Memory B cell (primary cell): ENCODE data around the gene CPNE5.
A peak's percentile ranks its signal among the peaks of the same experiment; 100 is the strongest.

Source experiments
- ATAC-seq: fragments of 150-1000 bp; cut with Tn5 transposase; 2 replicates; pipeline ENCODE4 v1.10.0; 2021; ENCODE audit warnings: low read depth, mild to moderate bottlenecking, moderate library complexity
- DNase-seq, 2 donors: peaks; one replicate each; pipeline ENCODE4 v3.0.0; 2022; ENCODE audit warnings: low spot score in 2 of 2
- H3K27ac Mint-ChIP-seq: one replicate; pipeline ENCODE4 v1.8.0; 2022; ENCODE audit warnings: mild to moderate bottlenecking, moderate library complexity, mixed read lengths
- H3K27me3 Mint-ChIP-seq: one replicate; pipeline ENCODE4 v1.8.0; 2022; ENCODE audit warnings: mixed read lengths
- H3K36me3 Mint-ChIP-seq: one replicate; pipeline ENCODE4 v1.8.0; 2022; ENCODE audit warnings: mild to moderate bottlenecking, mixed read lengths
- H3K4me1 Mint-ChIP-seq: one replicate; pipeline ENCODE4 v1.8.0; 2022; ENCODE audit warnings: mixed read lengths
- H3K4me3 Mint-ChIP-seq: one replicate; pipeline ENCODE4 v1.8.0; 2022; ENCODE audit warnings: mild to moderate bottlenecking, moderate library complexity, mixed read lengths
- H3K9me3 Mint-ChIP-seq: one replicate; pipeline ENCODE4 v1.8.0; 2022; ENCODE audit warnings: mixed read lengths

Gene CPNE5

DNA sequence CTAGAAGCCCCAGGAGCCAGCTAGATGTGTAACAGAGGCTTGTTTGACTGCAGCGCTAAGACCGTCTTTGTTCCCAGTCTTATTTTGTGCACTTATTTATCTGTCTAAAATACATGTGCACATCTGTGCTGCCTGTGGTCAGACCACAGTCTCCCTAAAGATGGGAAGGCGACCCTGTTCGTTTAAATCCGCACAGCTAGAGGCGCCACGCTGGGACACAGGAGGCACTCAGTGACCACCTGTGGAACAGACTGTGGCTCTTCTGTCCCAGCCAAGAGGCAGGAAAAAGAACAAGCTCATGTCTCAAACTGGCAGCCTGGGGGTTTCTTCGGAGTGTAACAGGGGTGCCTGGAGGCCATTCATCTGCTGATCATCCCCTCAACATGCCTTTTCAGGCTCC, 66.8 kb downstream of the CPNE5 start:
- H3K4me3 Mint-ChIP-seq = no peak overlapping the region
- peaks cover 14% of the 10 kb centered on the region for H3K27me3 Mint-ChIP-seq
- no peaks in the 10 kb centered on the region for H3K9me3 Mint-ChIP-seq
- ATAC-seq (no peak), DNase-seq (no peak)
- H3K36me3 Mint-ChIP-seq = no peaks in the 10 kb centered on the region
- peaks cover 16% of the 10 kb centered on the region for H3K4me1 Mint-ChIP-seq
- H3K27ac Mint-ChIP-seq = no peak overlapping the region

DNA sequence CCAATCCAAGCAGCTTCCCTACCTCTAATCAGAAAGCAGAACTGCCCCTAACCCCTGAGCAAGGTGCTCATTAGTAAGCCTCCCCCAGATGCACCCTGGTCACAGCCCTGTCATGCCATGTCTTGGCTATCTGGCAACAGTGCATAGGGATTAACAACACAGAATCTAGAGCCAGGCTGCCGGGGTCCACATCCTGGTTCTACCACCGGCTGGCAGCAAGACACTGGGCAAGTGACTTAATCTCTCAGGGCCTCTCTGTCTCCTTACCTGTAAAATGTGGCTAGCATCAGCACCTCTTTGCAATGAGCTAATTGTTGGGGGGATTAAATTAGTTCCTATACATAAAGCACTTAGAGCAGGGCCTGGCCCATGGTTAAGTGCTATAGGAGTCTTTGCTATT, 68.1 kb downstream of the CPNE5 start:
- ATAC-seq (no peak), DNase-seq (no peak)
- H3K36me3 Mint-ChIP-seq = no peaks in the 10 kb centered on the region
- no peak overlapping the region for H3K4me3 Mint-ChIP-seq
- H3K27ac Mint-ChIP-seq = no peak overlapping the region
- H3K9me3 Mint-ChIP-seq = no peaks in the 10 kb centered on the region
- peaks cover 8% of the 10 kb centered on the region for H3K27me3 Mint-ChIP-seq
- peaks cover 18% of the 10 kb centered on the region for H3K4me1 Mint-ChIP-seq

DNA sequence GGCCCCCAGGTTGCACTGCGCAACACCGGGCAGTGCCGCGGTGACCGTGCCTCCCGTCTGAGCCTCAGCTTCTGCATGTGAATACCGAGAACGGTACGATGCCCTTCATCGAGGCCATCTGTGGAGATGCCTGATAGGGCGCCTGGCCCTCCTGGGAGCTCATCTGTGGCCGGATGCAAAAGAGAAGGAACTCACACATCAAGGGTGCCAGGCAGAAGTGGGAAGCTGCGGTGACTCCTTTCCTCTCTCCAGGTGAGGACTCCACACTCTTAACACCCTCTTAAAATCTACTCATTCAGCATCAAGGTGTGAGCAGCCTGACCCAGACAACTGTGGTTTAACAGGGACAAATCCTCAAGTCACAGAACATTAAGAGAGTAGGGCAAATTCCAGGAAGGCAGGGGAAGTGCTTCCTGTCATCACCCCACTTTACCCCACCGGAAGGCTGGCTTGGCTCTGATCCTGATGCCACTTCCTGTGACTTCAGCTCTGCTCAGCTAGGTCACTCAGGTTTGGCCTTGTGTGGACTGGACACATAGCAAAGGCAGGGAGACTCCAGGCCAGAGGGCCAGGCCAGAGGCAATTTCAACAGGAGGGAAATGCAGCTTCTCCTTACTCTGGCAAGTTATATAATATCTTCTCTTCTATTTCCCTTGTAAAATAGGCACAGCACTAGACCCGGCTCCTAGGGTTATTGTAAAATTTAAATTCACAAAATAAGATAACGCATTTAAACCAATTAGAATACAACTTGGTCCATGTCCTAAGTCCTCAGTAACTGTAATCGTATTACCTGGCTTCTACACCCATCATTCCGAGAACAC, 69.4 kb downstream of the CPNE5 start:
- Mint-ChIP-seq H3K36me3 (no peaks in the 10 kb centered on the region), H3K4me3 (no peak overlapping the region), H3K27me3 (peaks cover 6% of the 10 kb centered on the region), H3K27ac (no peak overlapping the region), H3K9me3 (no peaks in the 10 kb centered on the region), H3K4me1 (peaks cover 24% of the 10 kb centered on the region)
- no peak for ATAC-seq
- DNase-seq = no peak

DNA sequence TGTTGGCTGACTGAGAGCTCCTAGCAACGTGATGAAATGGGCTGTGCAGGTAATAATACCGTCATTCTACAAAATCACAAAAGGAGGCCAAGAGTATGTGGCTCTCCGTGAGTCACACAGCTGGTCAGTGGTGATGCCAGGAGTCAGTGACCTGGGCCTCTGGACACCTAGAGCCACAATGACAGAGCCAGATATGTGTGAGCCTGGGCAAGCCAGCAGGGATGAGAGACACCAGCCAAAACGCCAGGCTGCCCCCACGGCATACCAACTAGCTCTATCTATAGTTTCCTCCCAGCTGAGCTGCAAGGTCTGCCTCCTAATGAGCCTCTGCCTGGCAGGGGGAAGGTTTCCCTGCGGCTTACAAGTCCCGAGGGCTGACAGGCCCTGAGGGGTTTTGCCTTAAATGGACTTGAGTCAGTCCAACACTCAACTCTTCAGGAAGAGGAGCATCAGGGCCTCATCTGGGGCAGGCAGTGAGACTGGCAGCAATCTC, 70.0 kb downstream of the CPNE5 start:
- H3K9me3 Mint-ChIP-seq = no peaks in the 10 kb centered on the region

DNA sequence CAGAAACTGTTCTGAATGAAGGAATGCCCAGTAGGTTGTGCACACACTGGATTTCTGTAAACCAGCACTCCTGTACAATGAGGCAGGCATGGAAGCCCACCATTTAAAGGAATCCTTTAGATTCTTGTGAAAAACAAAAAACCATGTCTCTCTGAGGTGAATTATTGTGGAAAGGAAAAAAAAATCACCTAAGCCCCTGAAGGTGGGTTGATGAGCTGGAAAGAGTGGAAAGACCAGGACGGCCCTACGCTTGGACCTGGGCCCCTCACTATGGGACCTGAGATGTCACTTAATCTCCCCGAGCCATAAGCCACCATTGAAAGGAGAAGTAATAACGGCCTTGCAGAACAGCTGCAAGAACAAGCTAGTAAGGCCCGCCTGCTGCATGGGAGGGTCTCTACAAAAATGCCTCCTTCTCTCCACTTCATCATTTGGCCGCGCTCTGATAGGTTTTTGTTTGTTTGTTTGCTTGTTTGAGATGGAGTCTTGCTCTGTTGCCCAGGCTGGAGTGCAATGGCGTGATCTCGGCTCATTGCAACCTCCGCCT, 72.8 kb downstream of the CPNE5 start:
- Mint-ChIP-seq H3K27me3 (no peaks in the 10 kb centered on the region), H3K4me3 (no peak overlapping the region), H3K27ac (no peak overlapping the region), H3K9me3 (no peaks in the 10 kb centered on the region), H3K36me3 (no peaks in the 10 kb centered on the region), H3K4me1 (peaks cover 24% of the 10 kb centered on the region)
- ATAC-seq (peak; percentile 19), DNase-seq (no peak)

More for the DNA sequence above, 70.0 kb downstream of the CPNE5 start:
- Mint-ChIP-seq H3K27ac (no peak overlapping the region), H3K36me3 (no peaks in the 10 kb centered on the region), H3K4me1 (peaks cover 24% of the 10 kb centered on the region), H3K4me3 (no peak overlapping the region), H3K27me3 (peaks cover 3% of the 10 kb centered on the region)
- no peak for DNase-seq
- ATAC-seq = no peak

DNA sequence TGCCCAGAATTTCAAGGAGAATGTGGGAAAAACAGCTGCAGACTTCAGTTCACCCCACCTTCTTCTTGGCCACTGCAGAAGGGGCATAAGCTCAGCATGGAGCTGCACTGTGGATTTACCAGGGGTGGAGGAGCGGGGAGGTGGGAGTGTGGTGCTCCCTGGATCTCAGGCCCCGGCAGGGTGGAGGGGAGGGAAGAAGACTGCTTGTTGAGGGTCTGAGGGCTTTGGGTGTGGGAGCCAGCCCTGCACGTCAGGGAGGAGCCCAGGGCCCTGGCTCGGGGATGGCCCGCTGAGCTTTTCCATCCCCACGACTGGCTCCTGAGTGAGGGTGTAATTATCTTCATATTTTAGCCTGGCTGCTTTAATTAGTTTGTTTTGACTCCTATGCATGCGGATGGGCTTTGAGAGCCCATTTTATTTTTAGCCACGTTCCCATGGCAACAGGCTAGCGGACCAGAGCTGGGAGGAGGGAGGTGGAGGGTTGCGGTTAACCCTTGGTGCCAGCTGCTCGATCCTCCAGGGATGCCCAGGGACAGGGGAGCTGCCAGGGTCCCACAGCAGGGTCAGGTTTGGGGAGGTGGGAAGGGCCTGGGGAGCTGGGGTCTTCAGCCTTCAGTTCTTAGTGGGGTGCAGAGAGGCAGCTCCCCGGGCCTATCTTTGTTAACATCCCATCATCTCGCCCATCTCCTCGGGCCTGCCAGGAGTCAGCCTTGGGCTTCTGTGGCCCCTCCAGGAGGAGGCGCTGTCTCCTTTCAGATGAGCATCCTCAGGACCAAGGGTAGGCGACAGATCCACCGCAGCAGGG, 73.4 kb downstream of the CPNE5 start:
- DNase-seq (peak; percentile 74 to 79), ATAC-seq (peak; percentile 96)
- Mint-ChIP-seq H3K27ac (no peak overlapping the region), H3K9me3 (no peaks in the 10 kb centered on the region), H3K4me1 (peaks cover 22% of the 10 kb centered on the region), H3K4me3 (no peak overlapping the region), H3K36me3 (no peaks in the 10 kb centered on the region), H3K27me3 (no peaks in the 10 kb centered on the region)

DNA sequence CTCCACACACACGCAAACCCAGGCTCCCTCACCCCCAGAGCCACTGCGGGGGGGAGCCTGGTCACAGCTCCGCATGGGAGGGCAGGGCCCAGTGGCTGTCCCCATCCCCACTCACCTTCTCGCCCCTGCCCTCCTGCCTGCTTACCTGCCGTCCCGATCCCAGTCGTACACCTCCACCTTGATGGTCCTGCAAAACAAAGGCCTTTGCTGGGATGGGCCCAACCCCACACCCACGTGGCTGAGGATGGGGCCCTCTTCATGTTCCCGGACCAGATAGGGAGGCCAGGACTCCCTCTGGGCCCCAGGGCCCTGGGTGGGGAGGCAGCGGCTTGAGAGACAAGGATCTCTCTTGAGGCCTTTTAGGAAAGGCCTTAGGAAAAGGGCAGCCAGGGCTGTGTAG, 74.1 kb downstream of the CPNE5 start:
- ATAC-seq (no peak), DNase-seq (no peak)
- H3K27me3 Mint-ChIP-seq = no peaks in the 10 kb centered on the region
- H3K36me3 Mint-ChIP-seq = no peaks in the 10 kb centered on the region
- no peak overlapping the region for H3K27ac Mint-ChIP-seq
- no peak overlapping the region for H3K4me3 Mint-ChIP-seq
- peaks cover 22% of the 10 kb centered on the region for H3K4me1 Mint-ChIP-seq
- no peaks in the 10 kb centered on the region for H3K9me3 Mint-ChIP-seq

DNA sequence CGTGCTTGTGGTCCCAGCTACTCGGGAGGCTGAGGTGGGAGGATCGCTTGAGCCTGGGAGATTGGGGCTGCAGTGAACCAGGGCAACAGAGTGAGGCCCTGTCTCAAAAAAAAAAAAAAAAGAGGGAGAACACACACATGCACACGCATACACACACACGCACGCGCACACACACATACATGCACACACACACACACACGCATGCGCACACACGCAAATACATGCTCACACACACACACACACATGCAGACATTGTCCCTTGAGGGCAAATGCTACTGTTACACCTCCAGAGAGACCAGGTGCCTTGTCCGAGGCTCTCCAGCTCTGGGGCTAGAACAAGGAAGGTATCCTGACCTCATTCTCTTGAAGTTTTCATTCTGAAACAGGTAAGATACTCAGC, 77.1 kb downstream of the CPNE5 start:
- Mint-ChIP-seq H3K27ac (peak overlapping the region; percentile 53), H3K4me3 (no peak overlapping the region), H3K4me1 (peaks cover 23% of the 10 kb centered on the region), H3K9me3 (no peaks in the 10 kb centered on the region), H3K27me3 (no peaks in the 10 kb centered on the region), H3K36me3 (no peaks in the 10 kb centered on the region)
- DNase-seq (no peak), ATAC-seq (no peak)

DNA sequence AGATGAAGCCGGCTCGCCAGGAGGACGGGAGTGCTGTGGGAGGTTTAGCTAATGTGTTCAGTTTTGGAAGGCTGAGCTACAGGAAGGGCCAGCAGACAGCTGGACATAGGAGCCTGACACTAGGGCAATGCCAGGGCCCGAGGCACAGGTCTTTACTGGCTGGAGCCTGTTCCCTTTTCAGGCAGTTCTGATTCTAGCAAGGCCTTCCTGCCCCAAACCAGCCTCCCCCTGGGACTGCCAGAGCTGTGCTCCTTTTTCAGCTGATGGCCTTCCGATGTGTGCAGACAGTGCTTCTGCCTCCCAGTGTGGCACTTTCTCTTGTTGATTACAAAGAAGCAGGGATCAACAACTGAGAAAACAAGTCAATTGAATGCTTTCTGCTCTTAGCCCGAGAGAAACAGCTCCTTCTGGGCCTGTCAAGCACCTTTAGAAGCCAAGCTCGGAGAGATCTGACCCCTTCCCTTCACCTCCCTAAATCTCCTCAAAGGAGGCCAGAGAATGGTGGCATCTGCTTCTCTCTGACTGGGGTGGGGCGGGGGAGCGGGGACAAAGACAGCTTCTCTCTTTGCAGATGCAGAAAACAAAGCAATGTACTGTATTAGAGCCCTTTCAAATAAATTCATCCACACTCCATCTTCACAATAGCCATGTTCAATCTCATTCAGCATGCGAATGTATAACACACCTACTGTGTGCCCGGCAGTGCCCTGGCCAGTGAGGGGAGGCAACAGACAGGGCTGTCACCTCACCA, 78.4 kb downstream of the CPNE5 start:
- ATAC-seq (no peak), DNase-seq (no peak)
- Mint-ChIP-seq H3K27ac (no peak overlapping the region), H3K4me1 (peaks cover 29% of the 10 kb centered on the region), H3K9me3 (no peaks in the 10 kb centered on the region), H3K36me3 (peaks cover 4% of the 10 kb centered on the region), H3K27me3 (no peaks in the 10 kb centered on the region), H3K4me3 (no peak overlapping the region)

DNA sequence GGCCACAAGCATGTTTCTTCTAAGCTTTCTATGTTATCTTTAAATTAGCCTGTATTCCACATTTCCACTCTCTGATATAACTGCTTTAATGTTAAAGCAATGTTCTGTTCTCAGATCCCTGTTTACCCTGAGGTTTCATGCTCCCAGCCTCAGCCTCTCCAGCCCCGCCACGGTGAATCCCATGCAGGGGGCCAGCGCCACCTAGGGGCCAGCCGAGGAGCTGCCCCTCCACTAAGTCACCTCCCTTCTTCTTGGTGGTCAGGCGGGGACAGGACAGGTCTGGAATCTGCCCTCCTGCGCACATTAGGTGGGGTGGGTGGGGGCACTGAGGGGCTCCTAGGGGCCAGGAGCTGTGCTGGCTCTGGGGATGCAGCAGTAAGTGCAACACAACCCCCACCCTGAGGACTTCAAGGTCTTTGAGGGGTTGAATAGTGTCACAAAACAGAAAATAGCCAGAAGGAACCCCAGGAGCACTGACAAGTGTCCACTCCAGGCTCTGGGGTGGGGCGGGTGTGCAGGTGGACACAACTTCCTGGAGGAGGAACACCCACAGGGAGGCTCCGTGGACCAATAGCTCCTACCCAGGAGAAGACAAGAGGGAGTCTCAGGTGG, 80.0 kb downstream of the CPNE5 start:
- H3K4me3 Mint-ChIP-seq = peak overlapping the region; percentile 49
- peaks cover 32% of the 10 kb centered on the region for H3K4me1 Mint-ChIP-seq
- ATAC-seq (peak; percentile 48), DNase-seq (peak; percentile 85 to 90)
- no peaks in the 10 kb centered on the region for H3K27me3 Mint-ChIP-seq
- H3K9me3 Mint-ChIP-seq = no peaks in the 10 kb centered on the region
- H3K27ac Mint-ChIP-seq = peak overlapping the region; percentile 96
- H3K36me3 Mint-ChIP-seq = peaks cover 11% of the 10 kb centered on the region

DNA sequence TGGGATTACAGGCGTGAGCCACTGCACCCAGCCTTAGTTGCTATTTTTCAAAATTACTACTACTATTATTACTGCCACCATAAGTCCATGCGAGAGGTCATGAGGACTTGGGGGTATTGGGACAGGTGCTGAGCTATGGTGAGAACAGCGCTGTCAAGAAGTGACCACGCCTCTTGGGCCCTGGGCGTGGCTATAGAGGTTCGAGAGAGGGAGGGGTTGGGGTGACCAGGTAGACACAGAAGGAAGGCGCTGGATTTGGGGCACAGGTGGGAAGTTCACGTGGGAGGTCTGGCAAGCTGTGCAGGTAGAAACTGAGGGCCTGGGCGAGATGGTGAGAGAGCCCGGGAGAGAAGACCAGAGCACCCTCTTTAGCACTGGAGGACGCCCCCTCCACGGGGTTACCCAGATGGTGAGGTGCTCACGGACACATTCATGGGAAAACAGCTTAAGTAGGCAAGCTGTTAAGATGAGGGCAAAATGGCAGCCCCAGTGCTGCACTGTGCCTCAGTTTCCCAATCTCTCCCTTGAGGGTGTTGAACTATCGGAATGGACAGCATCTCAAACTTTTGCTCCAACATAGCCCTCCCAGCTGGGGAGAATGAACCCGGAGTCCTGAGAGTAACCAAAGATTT, 80.6 kb downstream of the CPNE5 start:
- no peaks in the 10 kb centered on the region for H3K27me3 Mint-ChIP-seq
- ATAC-seq = peak; percentile 33
- peak in 1 of 2 donors; percentile 49 for DNase-seq
- H3K9me3 Mint-ChIP-seq = no peaks in the 10 kb centered on the region
- peaks cover 13% of the 10 kb centered on the region for H3K36me3 Mint-ChIP-seq
- peak overlapping the region; percentile 54 for H3K4me3 Mint-ChIP-seq
- peaks cover 37% of the 10 kb centered on the region for H3K4me1 Mint-ChIP-seq
- peak overlapping the region; percentile 96 for H3K27ac Mint-ChIP-seq

DNA sequence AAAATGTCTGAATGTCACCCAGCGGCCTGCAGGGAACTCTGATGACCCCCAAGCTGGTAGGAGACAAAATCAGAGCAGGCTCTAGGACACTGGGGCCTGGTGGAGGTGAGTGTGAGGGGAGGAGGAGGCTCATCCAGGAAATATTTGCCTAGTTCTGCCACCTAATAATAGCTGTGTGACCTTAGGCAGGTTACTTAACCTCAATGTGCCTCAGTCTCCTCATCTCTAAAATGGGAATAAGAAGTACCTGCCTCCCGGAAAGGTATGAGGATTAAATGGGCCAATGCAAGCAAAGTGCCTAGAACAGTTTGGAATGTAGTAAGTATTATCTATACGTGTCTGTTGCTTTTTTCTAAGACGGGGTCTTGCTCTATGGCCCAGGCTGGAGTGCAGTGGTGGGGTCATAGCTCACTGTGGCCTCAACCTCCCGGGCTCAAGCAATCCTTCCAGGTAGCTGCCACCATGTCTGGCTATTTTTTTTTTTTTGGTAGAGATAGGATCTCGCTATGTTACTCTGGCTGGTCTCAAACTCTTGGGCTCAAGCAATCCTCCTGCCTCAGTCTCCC, 81.2 kb downstream of the CPNE5 start:
- DNase-seq (no peak), ATAC-seq (no peak)
- Mint-ChIP-seq H3K27me3 (no peaks in the 10 kb centered on the region), H3K9me3 (no peaks in the 10 kb centered on the region), H3K27ac (peak overlapping the region; percentile 96), H3K4me3 (peak overlapping the region; percentile 92), H3K36me3 (peaks cover 13% of the 10 kb centered on the region), H3K4me1 (peaks cover 44% of the 10 kb centered on the region)

DNA sequence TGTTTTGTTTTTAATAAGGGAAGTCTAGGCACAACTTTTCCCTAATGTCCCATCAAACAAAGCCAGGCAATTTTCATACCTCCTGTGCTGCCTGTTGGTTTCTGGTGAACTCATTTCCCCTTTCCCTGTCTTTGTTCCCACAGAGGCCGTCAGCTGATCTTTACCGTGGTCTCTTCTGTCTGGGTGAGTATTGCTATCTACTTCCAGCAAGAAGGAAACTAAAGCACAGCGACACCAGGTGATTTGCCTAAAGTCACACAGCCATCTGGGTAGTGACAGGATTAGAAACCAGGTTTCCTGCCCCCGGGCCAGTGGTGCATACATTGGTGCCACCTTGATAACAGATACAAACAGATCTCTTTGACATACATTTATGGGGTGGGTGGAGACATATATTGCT, 82.0 kb downstream of the CPNE5 start:
- peak overlapping the region; percentile 92 for H3K4me3 Mint-ChIP-seq
- DNase-seq (peak in 1 of 2 donors; percentile 41), ATAC-seq (peak; percentile 26)
- H3K27ac Mint-ChIP-seq = peak overlapping the region; percentile 96
- peaks cover 16% of the 10 kb centered on the region for H3K36me3 Mint-ChIP-seq
- peaks cover 51% of the 10 kb centered on the region for H3K4me1 Mint-ChIP-seq
- no peaks in the 10 kb centered on the region for H3K9me3 Mint-ChIP-seq
- no peaks in the 10 kb centered on the region for H3K27me3 Mint-ChIP-seq
